Activated naive CD4-positive, alpha-beta T cell treated with anti-CD3 and anti-CD28 coated beads, Interleukin-2, amount 50 U/mL, for 24 hours (primary cell): ENCODE measurements around the gene MTMR2.
A peak's percentile ranks its signal among the peaks of the same experiment; 100 is the strongest.

Experiments
- H3K27ac Mint-ChIP-seq: one replicate; pipeline ENCODE4 v1.8.0; 2021; ENCODE audit warnings: mild to moderate bottlenecking, mixed read lengths
- H3K27me3 Mint-ChIP-seq: one replicate; pipeline ENCODE4 v1.8.0; 2021; ENCODE audit warnings: mixed read lengths
- H3K36me3 Mint-ChIP-seq: one replicate; pipeline ENCODE4 v1.8.0; 2021; ENCODE audit warnings: mixed read lengths
- H3K4me1 Mint-ChIP-seq: one replicate; pipeline ENCODE4 v1.8.0; 2021; ENCODE audit warnings: mixed read lengths
- H3K4me3 Mint-ChIP-seq: one replicate; pipeline ENCODE4 v1.8.0; 2021; ENCODE audit warnings: mild to moderate bottlenecking, mixed read lengths
- H3K9me3 Mint-ChIP-seq: one replicate; pipeline ENCODE4 v1.8.0; 2021; ENCODE audit warnings: mixed read lengths

The MTMR2 gene

GRCh38 chr11:95923728-95924413 is at the start of gene MTMR2:
Gene MTMR2 (minus strand): TSS chr11:95924107. CDS start chr11:95923954, 153 bp downstream.
- Mint-ChIP-seq H3K4me3 (peak within 1 kb of the TSS; percentile 98), H3K27me3 (no peaks in the 10 kb centered on the region), H3K27ac (peak within 1 kb of the TSS; percentile 99), H3K36me3 (peaks cover 4% of the 10 kb centered on the region), H3K9me3 (no peaks in the 10 kb centered on the region), H3K4me1 (peaks cover 45% of the 10 kb centered on the region)

GRCh38 chr11:95972060-95972459 is 48.2 kb upstream of the MTMR2 start:
- peaks cover 6% of the 10 kb centered on the region for H3K36me3 Mint-ChIP-seq
- H3K27me3 Mint-ChIP-seq, result no peaks in the 10 kb centered on the region
- H3K9me3 Mint-ChIP-seq, result no peaks in the 10 kb centered on the region
- H3K4me1 Mint-ChIP-seq, result no peaks in the 10 kb centered on the region
- no peak overlapping the region for H3K4me3 Mint-ChIP-seq
- no peak overlapping the region for H3K27ac Mint-ChIP-seq

- Mint-ChIP-seq H3K27ac (no peak overlapping the region), H3K27me3 (no peaks in the 10 kb centered on the region), H3K4me3 (no peak overlapping the region), H3K4me1 (no peaks in the 10 kb centered on the region), H3K36me3 (no peaks in the 10 kb centered on the region), H3K9me3 (no peaks in the 10 kb centered on the region)
Measured at GRCh38 chr11:95968585-95968984, 44.7 kb upstream of the MTMR2 start.

GRCh38 chr11:95964281-95964680 is 40.4 kb upstream of the MTMR2 start:
- H3K4me3 Mint-ChIP-seq, result no peak overlapping the region
- H3K4me1 Mint-ChIP-seq, result no peaks in the 10 kb centered on the region
- no peak overlapping the region for H3K27ac Mint-ChIP-seq
- H3K9me3 Mint-ChIP-seq, result no peaks in the 10 kb centered on the region
- no peaks in the 10 kb centered on the region for H3K27me3 Mint-ChIP-seq
- H3K36me3 Mint-ChIP-seq, result no peaks in the 10 kb centered on the region

- H3K27me3 Mint-ChIP-seq, result no peaks in the 10 kb centered on the region
- H3K4me3 Mint-ChIP-seq, result no peak overlapping the region
- H3K36me3 Mint-ChIP-seq, result no peaks in the 10 kb centered on the region
- no peak overlapping the region for H3K27ac Mint-ChIP-seq
- no peaks in the 10 kb centered on the region for H3K4me1 Mint-ChIP-seq
- H3K9me3 Mint-ChIP-seq, result no peaks in the 10 kb centered on the region
Measured at GRCh38 chr11:95961758-95962157, 37.9 kb upstream of the MTMR2 start.

- Mint-ChIP-seq H3K4me1 (no peaks in the 10 kb centered on the region), H3K4me3 (no peak overlapping the region), H3K27me3 (no peaks in the 10 kb centered on the region), H3K27ac (no peak overlapping the region), H3K36me3 (peaks cover 5% of the 10 kb centered on the region), H3K9me3 (peaks cover 6% of the 10 kb centered on the region)
Measured at GRCh38 chr11:95950905-95951304, 27.0 kb upstream of the MTMR2 start.

- no peak overlapping the region for H3K27ac Mint-ChIP-seq
- no peaks in the 10 kb centered on the region for H3K4me1 Mint-ChIP-seq
- H3K9me3 Mint-ChIP-seq, result peaks cover 6% of the 10 kb centered on the region
- H3K4me3 Mint-ChIP-seq, result no peak overlapping the region
- H3K36me3 Mint-ChIP-seq, result peaks cover 8% of the 10 kb centered on the region
- H3K27me3 Mint-ChIP-seq, result no peaks in the 10 kb centered on the region
Measured at GRCh38 chr11:95948637-95949036, 24.7 kb upstream of the MTMR2 start.

DNA sequence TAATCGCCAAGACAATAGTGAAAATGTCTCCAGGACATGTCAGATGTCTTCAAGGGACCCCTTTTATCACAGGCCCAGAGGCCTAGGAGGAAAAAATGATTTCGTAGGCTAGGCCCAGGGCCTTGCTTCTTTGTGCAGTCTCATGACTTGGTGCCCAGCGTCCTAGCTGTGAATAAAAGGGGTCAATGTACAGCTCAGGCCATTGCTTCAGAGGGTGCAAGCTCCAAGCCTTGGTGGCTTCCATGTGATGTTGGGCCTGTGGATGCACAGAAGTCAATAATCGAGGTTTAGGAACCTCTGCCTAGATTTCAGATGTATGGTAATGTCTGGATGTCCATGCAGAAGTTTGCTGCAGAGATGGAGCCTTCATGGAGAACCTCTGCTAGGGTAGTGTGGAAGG is 20.7 kb upstream of the MTMR2 start:
- Mint-ChIP-seq H3K27me3 (no peaks in the 10 kb centered on the region), H3K9me3 (peaks cover 6% of the 10 kb centered on the region), H3K27ac (no peak overlapping the region)

GRCh38 chr11:95943546-95943945 is 19.6 kb upstream of the MTMR2 start:
- no peak overlapping the region for H3K4me3 Mint-ChIP-seq

More for the DNA sequence above, 20.7 kb upstream of the MTMR2 start:
- Mint-ChIP-seq H3K4me1 (no peaks in the 10 kb centered on the region), H3K4me3 (no peak overlapping the region), H3K36me3 (peaks cover 8% of the 10 kb centered on the region)

GRCh38 chr11:95939091-95939490 is 15.2 kb upstream of the MTMR2 start:
- no peaks in the 10 kb centered on the region for H3K36me3 Mint-ChIP-seq

More at GRCh38 chr11:95943546-95943945, 19.6 kb upstream of the MTMR2 start:
- Mint-ChIP-seq H3K27ac (no peak overlapping the region), H3K9me3 (peaks cover 6% of the 10 kb centered on the region), H3K27me3 (no peaks in the 10 kb centered on the region), H3K4me1 (no peaks in the 10 kb centered on the region), H3K36me3 (peaks cover 4% of the 10 kb centered on the region)

GRCh38 chr11:95937358-95937757 is 13.5 kb upstream of the MTMR2 start:
- Mint-ChIP-seq H3K27me3 (no peaks in the 10 kb centered on the region), H3K9me3 (peaks cover 19% of the 10 kb centered on the region), H3K4me3 (no peak overlapping the region), H3K27ac (no peak overlapping the region), H3K36me3 (no peaks in the 10 kb centered on the region), H3K4me1 (no peaks in the 10 kb centered on the region)

More at GRCh38 chr11:95939091-95939490, 15.2 kb upstream of the MTMR2 start:
- Mint-ChIP-seq H3K27ac (no peak overlapping the region), H3K9me3 (peaks cover 8% of the 10 kb centered on the region), H3K4me3 (no peak overlapping the region), H3K27me3 (no peaks in the 10 kb centered on the region), H3K4me1 (no peaks in the 10 kb centered on the region)

- no peaks in the 10 kb centered on the region for H3K4me1 Mint-ChIP-seq
- no peak overlapping the region for H3K27ac Mint-ChIP-seq
- peaks cover 35% of the 10 kb centered on the region for H3K9me3 Mint-ChIP-seq
- H3K36me3 Mint-ChIP-seq, result peaks cover 4% of the 10 kb centered on the region
- H3K4me3 Mint-ChIP-seq, result no peak overlapping the region
- no peaks in the 10 kb centered on the region for H3K27me3 Mint-ChIP-seq
Measured at GRCh38 chr11:95933594-95933993, 9.7 kb upstream of the MTMR2 start.

DNA sequence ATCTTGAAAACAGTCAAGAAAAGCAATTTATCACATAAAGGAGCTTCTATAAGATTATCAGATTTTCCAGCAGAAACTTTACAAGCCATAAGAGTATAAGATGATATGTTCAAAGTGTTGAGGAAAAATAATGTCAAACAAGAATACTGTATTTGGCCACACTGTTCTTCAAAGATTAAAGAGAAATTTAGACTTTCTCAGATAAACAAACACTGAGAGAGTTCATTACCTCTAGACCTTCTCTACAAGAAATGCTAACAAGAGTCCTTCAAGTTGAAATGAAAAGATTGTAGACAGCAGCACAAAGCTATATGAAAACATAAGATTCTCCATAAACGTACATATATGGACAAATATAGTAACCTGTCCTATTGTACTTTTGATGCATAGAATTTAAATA is 8.0 kb upstream of the MTMR2 start:
- Mint-ChIP-seq H3K4me1 (no peaks in the 10 kb centered on the region), H3K27ac (no peak overlapping the region), H3K4me3 (no peak overlapping the region), H3K9me3 (peaks cover 30% of the 10 kb centered on the region), H3K36me3 (peaks cover 4% of the 10 kb centered on the region), H3K27me3 (no peaks in the 10 kb centered on the region)

GRCh38 chr11:95930948-95931347 is 7.0 kb upstream of the MTMR2 start:
- H3K36me3 Mint-ChIP-seq, result peaks cover 4% of the 10 kb centered on the region
- H3K9me3 Mint-ChIP-seq, result peaks cover 30% of the 10 kb centered on the region
- H3K4me1 Mint-ChIP-seq, result no peaks in the 10 kb centered on the region
- no peaks in the 10 kb centered on the region for H3K27me3 Mint-ChIP-seq
- H3K4me3 Mint-ChIP-seq, result no peak overlapping the region
- no peak overlapping the region for H3K27ac Mint-ChIP-seq

DNA sequence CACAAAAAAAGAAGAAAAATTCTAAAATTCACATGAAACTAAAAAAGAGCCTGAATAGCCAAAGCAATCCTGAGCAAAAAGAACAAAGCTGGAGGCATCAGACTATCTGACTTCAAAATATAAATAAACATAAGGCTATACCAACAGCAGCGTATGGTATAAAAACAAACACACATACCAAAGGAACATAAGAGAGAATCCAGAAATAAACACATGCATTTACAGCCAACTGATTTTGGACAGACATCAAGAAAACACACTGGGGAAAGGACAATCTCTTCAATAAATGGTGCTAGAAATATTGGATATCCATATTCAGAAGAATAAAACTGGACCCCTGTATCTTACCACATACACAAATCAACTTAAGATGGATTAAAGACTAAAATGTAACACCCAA is 2.8 kb upstream of the MTMR2 start:
- H3K36me3 Mint-ChIP-seq, result peaks cover 8% of the 10 kb centered on the region
- no peak overlapping the region for H3K4me3 Mint-ChIP-seq
- H3K27me3 Mint-ChIP-seq, result no peaks in the 10 kb centered on the region
- peaks cover 10% of the 10 kb centered on the region for H3K9me3 Mint-ChIP-seq
- no peak overlapping the region for H3K27ac Mint-ChIP-seq
- peaks cover 29% of the 10 kb centered on the region for H3K4me1 Mint-ChIP-seq

- no peaks in the 10 kb centered on the region for H3K27me3 Mint-ChIP-seq
- H3K27ac Mint-ChIP-seq, result peak overlapping the region; percentile 81
- H3K4me1 Mint-ChIP-seq, result peaks cover 37% of the 10 kb centered on the region
- peak overlapping the region; percentile 98 for H3K4me3 Mint-ChIP-seq
- no peaks in the 10 kb centered on the region for H3K9me3 Mint-ChIP-seq
- H3K36me3 Mint-ChIP-seq, result peaks cover 4% of the 10 kb centered on the region
Measured at GRCh38 chr11:95925011-95925410, 1.1 kb upstream of the MTMR2 start.

DNA sequence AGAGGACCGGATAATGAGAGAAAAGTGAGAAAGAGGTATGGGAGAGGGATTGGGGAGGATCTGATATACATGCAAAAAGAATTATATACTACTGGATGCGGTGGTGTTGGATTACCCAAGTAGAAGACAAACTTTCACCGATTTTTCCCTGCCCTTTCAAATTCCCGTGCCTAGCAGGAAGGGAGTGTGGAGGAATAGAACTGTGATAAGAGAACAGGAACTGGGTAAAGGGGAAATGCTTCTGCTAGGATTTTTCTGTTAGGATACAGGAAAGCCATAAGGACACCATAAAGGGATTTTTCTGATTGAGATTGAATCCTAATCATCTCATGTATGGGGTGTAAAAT is 480 bp upstream of the MTMR2 start:
- H3K9me3 Mint-ChIP-seq, result no peaks in the 10 kb centered on the region
- no peaks in the 10 kb centered on the region for H3K27me3 Mint-ChIP-seq
- peaks cover 4% of the 10 kb centered on the region for H3K36me3 Mint-ChIP-seq
- H3K4me3 Mint-ChIP-seq, result peak overlapping the region; percentile 98
- peaks cover 42% of the 10 kb centered on the region for H3K4me1 Mint-ChIP-seq
- H3K27ac Mint-ChIP-seq, result peak overlapping the region; percentile 99
